Calu3 (cell line): Measurements from ENCODE around the gene SUCLG1. TPM values are rescaled to one million over a fixed set of nuclear protein-coding genes. Genes with fewer than 3 reads are reported as not detected.

Source experiments
- BruUV-seq: library from RNA; stranded (reverse); fragments of 400-500 nt; replicated peaks from 2 replicates; lab custom pipeline; 2021; lab: Mats Ljungman, UMichigan
- CTCF ChIA-PET: fragments of 300-600 bp; sonication (Branson Sonifier 250); formaldehyde crosslinking; loops from one replicate; lab custom pipeline; 2022; ENCODE audit warnings: antibody characterized with exemption; lab: Charles Lee
- DNase-seq: peaks from one replicate; pipeline ENCODE4 v3.0.0; 2022
- H3K27ac Mint-ChIP-seq: one replicate; pipeline ENCODE4 v1.8.0; 2022; ENCODE audit warnings: mixed read lengths; ENCODE audit not compliant: unreplicated experiment
- H3K27me3 Mint-ChIP-seq: one replicate; pipeline ENCODE4 v1.8.0; 2022; ENCODE audit warnings: mixed read lengths; ENCODE audit not compliant: unreplicated experiment
- H3K36me3 Mint-ChIP-seq: one replicate; pipeline ENCODE4 v1.8.0; 2022; ENCODE audit warnings: mild to moderate bottlenecking, moderate library complexity, mixed read lengths; ENCODE audit not compliant: insufficient read depth, unreplicated experiment
- H3K4me1 Mint-ChIP-seq: one replicate; pipeline ENCODE4 v1.8.0; 2022; ENCODE audit warnings: mild to moderate bottlenecking, low read depth, mixed read lengths; ENCODE audit not compliant: unreplicated experiment
- H3K4me3 Mint-ChIP-seq: one replicate; pipeline ENCODE4 v1.8.0; 2022; ENCODE audit warnings: mild to moderate bottlenecking, low read depth, moderate library complexity, mixed read lengths; ENCODE audit not compliant: unreplicated experiment
- H3K9me3 Mint-ChIP-seq: one replicate; pipeline ENCODE4 v1.8.0; 2022; ENCODE audit warnings: low read depth, mixed read lengths; ENCODE audit not compliant: unreplicated experiment
- intact Hi-C: fragments of 100-400 bp; cut with micrococcal nuclease; formaldehyde crosslinking; loops from one replicate; pipeline ENCODE4 v1.10.0; 2022; ENCODE audit not compliant: unreplicated experiment
- total RNA-seq: library from RNA; stranded (reverse); gene quantifications from 2 replicates; pipeline ENCODE4 v1.2.3, GENCODE V29; 2022
- TF ChIP-seq, protein P1 (sequence below): fragments of 200-600 bp; IDR thresholded peaks from one replicate; pipeline ENCODE4 v1.8.0; 2022; ENCODE audit warnings: antibody characterized with exemption; ENCODE audit not compliant: unreplicated experiment

SUCLG1 gene
- total RNA-seq, 1 experiment from 2014 or later = 78.9 TPM

DNA sequence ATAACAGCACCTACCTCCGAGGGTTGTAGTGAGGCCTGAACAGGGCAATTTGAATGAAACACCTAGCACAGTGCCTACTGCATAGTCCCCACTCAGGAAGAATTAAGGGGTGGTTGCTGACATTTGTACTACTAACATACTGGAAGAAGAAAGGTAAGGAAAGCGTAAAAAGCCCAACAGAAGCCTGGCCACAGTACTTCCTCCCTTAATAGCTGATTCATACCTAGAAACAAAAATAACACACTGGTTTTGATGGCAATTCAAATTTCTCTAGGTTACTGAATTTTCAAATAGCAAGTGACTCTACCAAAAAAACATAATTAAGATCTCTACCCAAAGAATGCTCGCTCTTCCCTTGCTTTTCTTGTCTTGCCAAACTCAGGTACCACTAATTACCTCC, 16.2 kb downstream of the SUCLG1 start:
- CTCF ChIA-PET = no interaction called here
- peaks cover 27% of the 10 kb centered on the region for H3K4me1 Mint-ChIP-seq
- intact Hi-C loops = no loop called here
- H3K36me3 Mint-ChIP-seq = peaks cover 26% of the 10 kb centered on the region
- TF ChIP-seq, protein P1, sequence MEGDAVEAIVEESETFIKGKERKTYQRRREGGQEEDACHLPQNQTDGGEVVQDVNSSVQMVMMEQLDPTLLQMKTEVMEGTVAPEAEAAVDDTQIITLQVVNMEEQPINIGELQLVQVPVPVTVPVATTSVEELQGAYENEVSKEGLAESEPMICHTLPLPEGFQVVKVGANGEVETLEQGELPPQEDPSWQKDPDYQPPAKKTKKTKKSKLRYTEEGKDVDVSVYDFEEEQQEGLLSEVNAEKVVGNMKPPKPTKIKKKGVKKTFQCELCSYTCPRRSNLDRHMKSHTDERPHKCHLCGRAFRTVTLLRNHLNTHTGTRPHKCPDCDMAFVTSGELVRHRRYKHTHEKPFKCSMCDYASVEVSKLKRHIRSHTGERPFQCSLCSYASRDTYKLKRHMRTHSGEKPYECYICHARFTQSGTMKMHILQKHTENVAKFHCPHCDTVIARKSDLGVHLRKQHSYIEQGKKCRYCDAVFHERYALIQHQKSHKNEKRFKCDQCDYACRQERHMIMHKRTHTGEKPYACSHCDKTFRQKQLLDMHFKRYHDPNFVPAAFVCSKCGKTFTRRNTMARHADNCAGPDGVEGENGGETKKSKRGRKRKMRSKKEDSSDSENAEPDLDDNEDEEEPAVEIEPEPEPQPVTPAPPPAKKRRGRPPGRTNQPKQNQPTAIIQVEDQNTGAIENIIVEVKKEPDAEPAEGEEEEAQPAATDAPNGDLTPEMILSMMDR = no peak
- no TSS peak for BruUV-seq
- no peak for DNase-seq
- H3K27me3 Mint-ChIP-seq = no peaks in the 10 kb centered on the region
- H3K27ac Mint-ChIP-seq = no peak overlapping the region
- H3K9me3 Mint-ChIP-seq = peaks cover 2% of the 10 kb centered on the region
- H3K4me3 Mint-ChIP-seq = no peak overlapping the region

DNA sequence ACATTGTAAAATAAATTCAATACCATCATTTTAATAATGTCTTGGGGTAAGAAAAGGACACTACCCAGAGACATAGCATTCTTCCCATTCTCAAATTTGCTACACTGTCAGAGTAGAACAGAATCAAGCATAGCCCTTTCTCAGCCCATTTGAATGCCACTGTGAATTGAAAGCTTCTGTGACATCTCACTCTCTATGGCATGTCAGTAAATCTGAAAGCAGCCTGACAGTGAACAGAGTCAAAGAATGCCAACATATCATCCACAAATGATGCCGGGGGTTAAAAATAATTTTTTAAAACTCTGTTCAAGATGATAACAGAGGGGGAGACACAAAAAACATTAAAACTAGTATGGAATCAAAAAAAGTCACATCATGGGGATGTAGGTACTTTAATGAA, 17.6 kb downstream of the SUCLG1 start:
- peaks cover 26% of the 10 kb centered on the region for H3K36me3 Mint-ChIP-seq
- no peak overlapping the region for H3K4me3 Mint-ChIP-seq
- H3K4me1 Mint-ChIP-seq = peaks cover 27% of the 10 kb centered on the region
- H3K27ac Mint-ChIP-seq = no peak overlapping the region
- CTCF ChIA-PET = no interaction called here
- BruUV-seq = no TSS peak
- DNase-seq = no peak
- TF ChIP-seq, protein P1 = no peak
- intact Hi-C loops = no loop called here
- peaks cover 2% of the 10 kb centered on the region for H3K9me3 Mint-ChIP-seq
- H3K27me3 Mint-ChIP-seq = no peaks in the 10 kb centered on the region

DNA sequence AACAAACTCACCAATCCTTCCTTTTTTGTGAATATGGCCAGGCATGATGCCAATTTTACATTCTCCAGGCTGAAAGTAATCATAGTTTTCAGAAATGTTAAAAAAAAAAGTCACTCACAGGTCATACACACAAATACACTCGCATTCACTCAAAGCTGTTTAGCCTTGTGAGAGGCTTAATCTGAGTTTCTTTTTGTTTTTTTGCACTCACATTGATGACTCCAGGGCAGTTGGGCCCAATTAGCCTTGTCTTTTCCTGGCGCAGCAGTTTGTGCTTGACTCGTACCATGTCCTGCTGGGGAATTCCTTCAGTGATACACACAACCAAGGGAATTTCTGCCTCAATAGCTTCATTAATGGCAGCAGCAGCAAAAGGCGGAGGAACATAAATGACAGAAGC, 18.0 kb downstream of the SUCLG1 start:
- BruUV-seq = no TSS peak
- H3K27me3 Mint-ChIP-seq = no peaks in the 10 kb centered on the region
- H3K36me3 Mint-ChIP-seq = peaks cover 21% of the 10 kb centered on the region
- CTCF ChIA-PET = no interaction called here
- intact Hi-C loops = no loop called here
- H3K4me1 Mint-ChIP-seq = peaks cover 22% of the 10 kb centered on the region
- no peak overlapping the region for H3K27ac Mint-ChIP-seq
- no peak overlapping the region for H3K4me3 Mint-ChIP-seq
- H3K9me3 Mint-ChIP-seq = peaks cover under 1% of the 10 kb centered on the region
- DNase-seq = no peak
- TF ChIP-seq, protein P1 = no peak

DNA sequence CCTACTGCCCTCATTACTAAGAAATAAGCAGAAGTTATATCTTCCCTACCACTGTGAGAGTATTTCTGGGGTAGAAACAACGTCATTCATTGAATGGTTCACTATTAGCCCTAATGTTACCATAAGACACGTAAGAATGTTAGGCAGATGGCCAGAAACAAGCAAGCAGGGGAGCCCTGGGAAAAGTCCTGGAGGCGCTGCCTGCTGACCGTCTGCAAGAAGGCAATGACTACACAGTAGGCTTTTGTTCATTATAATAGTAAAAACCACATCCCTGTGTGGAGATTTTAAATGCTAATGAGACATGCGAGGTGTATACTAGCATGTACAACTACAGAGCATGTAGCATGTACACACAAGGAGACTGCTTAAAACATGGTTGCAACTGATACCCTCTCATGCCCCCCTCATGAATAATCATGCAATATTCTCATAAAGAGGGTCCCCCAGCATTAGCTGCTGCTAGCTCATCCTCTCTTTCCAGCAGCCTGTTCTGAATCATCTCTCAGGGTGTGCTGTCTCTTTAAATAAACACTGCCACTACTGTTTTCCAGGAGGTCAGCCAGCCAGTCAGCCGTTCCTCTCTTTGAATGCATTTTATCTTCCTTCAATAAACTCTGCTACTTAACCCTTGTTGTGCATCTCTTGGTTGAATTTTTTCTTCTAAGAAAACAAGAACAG, 23.6 kb downstream of the SUCLG1 start:
- no peak for DNase-seq
- no peak overlapping the region for H3K4me3 Mint-ChIP-seq
- TF ChIP-seq, protein P1 = no peak
- CTCF ChIA-PET = interaction anchor here (0.6 kb wide), 1 partner anchor 15 kb away, joined by 4 read pairs; no protein-coding TSS in a partner anchor
- intact Hi-C loops = no loop called here
- peaks cover 16% of the 10 kb centered on the region for H3K36me3 Mint-ChIP-seq
- H3K27me3 Mint-ChIP-seq = no peaks in the 10 kb centered on the region
- H3K27ac Mint-ChIP-seq = no peak overlapping the region
- peaks cover 9% of the 10 kb centered on the region for H3K4me1 Mint-ChIP-seq
- H3K9me3 Mint-ChIP-seq = no peaks in the 10 kb centered on the region
- BruUV-seq = no TSS peak
